Stimulated activated CD4-positive, alpha-beta T cell treated with anti-CD3 and anti-CD28 coated beads, Interleukin-1b, Interleukin-23, amount 100 ng/mL, for 4 hours (primary cell): ENCODE measurements around the gene EFCAB8.

ENCODE experiments used
- DNase-seq, 2 donors: peaks; one replicate each; pipeline ENCODE4 v3.0.0-alpha.2; 2020; ENCODE audit warnings: low read depth in 2 of 2

Gene EFCAB8, protein sequence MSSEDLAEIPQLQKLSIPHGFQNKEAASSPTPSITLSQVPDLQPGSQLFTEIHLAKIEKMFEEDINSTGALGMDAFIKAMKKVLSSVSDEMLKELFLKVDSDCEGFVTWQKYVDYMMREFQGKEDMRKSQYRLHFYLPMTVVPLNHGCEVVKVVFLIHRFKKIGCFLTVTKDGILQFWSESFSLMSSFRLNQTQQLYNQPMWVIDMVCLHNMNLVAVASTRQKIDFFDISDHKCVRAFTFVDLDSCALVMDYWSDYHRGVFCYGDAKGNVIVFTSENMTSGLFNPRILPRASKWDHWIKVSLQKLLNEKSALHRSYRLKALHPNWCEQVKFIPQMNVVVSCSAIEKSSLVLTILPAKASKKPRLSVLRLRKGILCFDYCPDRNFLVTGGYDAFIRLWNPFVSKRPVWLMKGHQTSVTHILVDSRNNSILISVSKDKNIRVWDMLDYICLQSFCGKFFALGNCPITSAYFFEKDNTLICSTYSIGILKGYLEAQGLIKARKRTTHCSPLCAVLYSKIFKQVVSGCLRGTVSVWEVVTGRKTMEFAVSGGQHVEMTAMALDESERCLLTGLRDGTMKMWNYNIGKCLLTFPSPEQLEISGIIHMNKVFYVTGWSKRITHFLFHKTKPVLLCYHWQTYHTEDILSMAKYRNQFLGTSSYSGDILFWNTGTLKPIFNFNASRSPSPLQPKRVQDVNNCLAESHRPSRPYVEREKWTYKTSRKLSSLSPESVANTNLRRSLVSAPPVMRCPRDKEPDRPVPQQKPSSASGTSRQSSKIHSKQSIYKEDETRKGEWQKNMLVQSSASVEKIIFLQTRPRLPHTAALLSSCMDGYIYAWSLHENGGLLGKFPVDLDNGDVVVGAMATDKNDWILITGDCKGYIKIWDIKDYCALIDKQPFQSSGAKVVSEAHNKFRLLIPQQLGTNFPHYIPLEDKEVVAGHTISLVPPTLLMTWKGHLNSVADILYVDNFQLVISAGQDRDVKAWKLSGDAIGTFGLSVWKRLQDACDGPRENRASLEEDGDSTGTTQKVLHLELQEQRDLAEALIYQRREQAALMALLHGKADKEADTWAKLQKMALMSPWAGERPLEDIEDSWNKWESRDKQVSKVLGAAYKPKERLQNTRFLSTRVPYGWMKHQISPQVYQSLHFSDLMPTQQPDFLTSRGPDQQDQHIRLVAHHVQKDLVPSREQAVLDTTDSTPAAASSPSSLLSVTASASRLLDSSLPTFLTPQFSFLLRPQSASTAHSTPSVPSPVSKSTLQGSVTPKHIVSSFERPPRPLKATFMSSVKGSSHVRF

GRCh38 chr20:32858701-32859372 is at the start of gene EFCAB8:
TSS of gene EFCAB8 (plus strand) at chr20:32858923. CDS start at chr20:32863793, 4,870 bp downstream.
- DNase-seq, result no peak

DNA sequence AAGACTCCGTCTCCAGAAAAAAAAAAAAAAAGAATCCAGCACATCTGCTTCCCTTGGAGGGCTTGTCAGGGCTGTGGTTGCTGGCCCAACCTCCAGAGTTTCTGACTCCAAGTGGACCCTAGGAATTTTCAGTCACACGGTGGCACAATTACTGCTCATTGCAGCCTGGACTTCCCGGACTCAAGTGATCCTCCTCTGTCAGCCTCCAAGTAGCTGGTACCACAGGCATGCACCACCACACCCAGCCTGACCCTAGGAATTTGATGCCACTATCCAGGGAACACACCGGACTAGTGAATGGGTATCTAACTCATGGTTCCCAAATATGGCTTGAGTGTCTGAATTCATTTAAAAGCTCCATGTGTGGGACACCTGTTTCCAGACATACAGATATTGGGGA is 48.8 kb upstream of the EFCAB8 start:
- no peak for DNase-seq

DNA sequence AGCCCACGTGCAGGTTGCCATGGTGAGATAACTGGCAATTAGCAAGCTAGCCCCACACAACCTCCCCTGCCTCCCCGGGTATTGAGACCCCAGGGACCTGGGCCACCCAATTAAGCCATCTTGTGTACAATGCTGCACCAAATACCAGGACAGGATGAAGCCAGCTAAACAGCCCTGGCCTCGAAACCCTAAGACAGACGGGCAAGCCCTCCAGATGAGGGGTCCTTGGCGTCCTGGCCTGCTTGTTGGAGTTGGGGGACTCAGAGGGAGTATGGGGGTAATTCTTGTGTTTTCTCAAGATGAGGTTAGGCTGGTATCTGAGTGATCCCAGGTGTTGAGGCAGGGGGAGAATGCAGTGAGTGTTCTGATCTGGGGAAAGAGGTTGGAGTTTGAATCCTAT is 47.8 kb upstream of the EFCAB8 start:
- no peak for DNase-seq

GRCh38 chr20:32811886-32812285 is 46.8 kb upstream of the EFCAB8 start:
- DNase-seq, result no peak

- DNase-seq, result peak; percentile 53 to 89
Measured at GRCh38 chr20:32819992-32820697, 38.6 kb upstream of the EFCAB8 start.

- DNase-seq, result no peak
Measured at GRCh38 chr20:32820698-32821377, 37.9 kb upstream of the EFCAB8 start.

- DNase-seq, result no peak
Measured at GRCh38 chr20:32822225-32822624, 36.5 kb upstream of the EFCAB8 start.

DNA sequence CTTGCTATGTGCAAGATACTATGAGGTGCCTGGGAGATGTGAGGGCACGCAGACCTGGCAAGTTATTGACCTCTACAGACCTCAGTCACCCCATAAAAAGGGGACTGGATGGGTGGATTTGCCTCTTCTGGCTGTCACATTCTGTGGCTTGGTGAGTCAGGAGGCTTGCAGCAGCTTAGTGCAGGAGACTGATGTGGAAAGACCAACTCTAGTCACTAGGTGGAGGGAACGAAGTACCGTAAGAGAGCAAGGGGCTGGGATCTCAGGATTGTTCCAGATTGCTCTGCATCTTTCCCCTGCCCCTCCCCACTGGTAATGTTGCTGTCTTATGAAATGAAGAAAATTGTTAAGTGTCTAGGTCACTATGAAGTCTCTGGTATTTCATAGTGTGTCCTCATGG is 35.6 kb upstream of the EFCAB8 start:
- no peak for DNase-seq

DNA sequence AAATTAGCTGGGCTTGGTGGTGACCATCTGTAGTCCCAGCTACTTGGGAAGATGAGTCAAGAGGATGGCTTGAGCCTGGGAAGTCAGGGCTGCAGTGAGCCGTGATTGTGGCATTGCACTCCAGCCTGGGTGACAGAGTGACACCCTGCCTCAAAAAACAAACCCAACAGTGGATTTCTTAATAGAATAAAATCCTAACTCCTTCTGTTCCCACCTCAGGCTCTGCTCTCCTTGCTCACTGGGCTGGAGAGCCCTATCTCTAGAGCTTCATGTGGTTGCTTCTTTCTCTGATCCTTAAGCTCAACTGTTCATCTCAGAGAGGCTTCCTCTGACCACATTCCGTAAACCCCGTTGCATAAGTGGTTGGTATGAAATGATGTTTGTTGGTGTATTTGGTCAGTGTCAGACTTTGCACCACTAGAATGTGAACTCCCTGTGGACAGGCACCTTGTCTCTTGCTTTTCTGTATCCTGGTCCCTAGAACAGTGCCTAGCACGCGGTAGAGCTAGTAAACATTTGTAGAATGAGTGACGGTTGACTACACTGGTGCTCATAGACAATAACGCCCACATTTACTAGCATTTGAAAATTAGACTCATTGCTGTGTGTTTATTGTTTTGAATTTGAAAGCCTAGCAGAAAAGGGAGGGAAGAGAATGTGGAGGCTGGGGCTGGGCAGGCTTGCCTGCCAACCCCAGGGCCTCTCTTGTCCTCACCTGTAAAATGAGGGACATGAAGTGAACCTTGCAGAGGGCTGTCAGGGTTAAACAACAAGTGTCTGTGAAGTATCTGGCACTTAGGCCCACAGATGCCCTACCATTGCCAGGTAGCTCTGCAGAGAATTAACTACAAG is 34.8 kb upstream of the EFCAB8 start:
- no peak for DNase-seq

- DNase-seq, result no peak
Measured at GRCh38 chr20:32828029-32828680, 30.6 kb upstream of the EFCAB8 start.

- DNase-seq, result no peak
Measured at GRCh38 chr20:32829311-32830005, 29.3 kb upstream of the EFCAB8 start.

- DNase-seq, result no peak
Measured at GRCh38 chr20:32830437-32830836, 28.3 kb upstream of the EFCAB8 start.

GRCh38 chr20:32831982-32832381 is 26.7 kb upstream of the EFCAB8 start:
- no peak for DNase-seq

DNA sequence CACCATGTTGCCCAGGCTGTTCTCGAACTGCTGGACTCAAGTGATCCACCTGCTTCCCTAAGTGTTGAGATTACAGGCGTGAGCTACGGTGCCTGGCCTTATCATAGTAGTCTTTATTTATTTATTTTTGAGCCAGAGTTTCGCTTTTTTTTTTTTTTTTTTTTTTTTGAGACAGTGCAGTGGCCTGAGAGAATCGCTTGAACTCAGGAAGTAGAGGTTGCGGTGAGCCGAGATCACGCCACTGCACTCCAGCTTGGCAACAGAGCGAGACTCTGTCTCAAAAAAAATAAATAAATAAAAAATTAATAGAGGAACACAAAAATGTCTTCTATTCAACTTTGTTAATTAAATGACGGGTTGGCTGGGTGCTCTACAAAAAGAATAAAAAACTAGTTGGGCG is 26.1 kb upstream of the EFCAB8 start:
- DNase-seq, result no peak

DNA sequence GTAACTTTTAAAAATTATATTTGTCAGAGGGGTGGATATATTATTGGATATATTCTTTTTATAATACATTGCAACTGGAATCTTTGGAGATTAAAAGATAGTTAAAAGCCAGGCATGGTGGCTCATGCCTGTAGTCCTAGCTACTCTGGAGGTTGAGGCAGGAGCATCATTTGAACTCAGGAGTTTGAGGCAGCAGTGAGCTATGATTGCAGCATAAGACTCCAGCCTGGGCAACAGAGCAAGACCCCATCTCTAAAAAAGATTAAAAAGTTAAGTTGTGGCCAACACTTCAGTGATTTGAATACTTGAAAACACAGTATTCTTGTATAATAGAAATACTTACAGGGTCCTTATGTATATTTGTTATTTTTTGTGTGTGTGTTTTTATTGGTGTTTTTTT is 23.8 kb upstream of the EFCAB8 start:
- no peak for DNase-seq

DNA sequence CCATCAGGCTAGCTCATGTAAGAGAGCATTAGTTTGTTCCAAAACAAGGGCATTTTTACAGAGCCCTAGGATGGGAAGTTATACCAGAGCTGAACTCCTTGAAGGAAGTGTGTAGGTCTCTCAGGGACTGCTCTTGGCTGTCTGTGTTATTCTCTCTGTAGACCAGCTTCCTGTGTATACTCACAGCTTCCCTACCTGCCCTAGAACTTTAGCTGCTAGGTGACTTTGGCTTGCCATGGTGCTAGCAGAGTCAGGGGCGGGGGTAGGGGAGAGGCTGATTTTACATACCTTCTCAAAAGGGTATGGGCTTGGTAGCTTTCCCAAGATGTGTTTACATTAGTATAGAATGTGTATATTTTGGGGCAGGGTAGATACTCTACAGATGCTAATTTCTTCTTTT is 21.6 kb upstream of the EFCAB8 start:
- no peak for DNase-seq

- DNase-seq, result no peak
Measured at GRCh38 chr20:32839227-32839981, 19.3 kb upstream of the EFCAB8 start.

GRCh38 chr20:32839982-32840285 is 18.8 kb upstream of the EFCAB8 start:
- no peak for DNase-seq
